EL (cell line): ENCODE data around the gene TCHH.
"Not testable (repeated sequence)": the region's sequence is repeated elsewhere in the genome, so short reads cannot be mapped to it uniquely, and the experiment has no call there.

Source experiments
- DNase-seq: peaks from one replicate; pipeline ENCODE4 v3.0.0-alpha.2; 2016

Gene TCHH

GRCh38 chr1:152115344-152115743 is at the start of gene TCHH:
Gene TCHH, minus strand, starts transcription at chr1:152115444. Its CDS starts 1,364 bp downstream, at chr1:152114080.
- no peak for DNase-seq

GRCh38 chr1:152164517-152165136 is 49.4 kb upstream of the TCHH start:
- DNase-seq: no peak

GRCh38 chr1:152162792-152163463 is 47.7 kb upstream of the TCHH start:
- DNase-seq: peak; percentile 93

- no peak for DNase-seq
Measured at GRCh38 chr1:152160576-152160975, 45.3 kb upstream of the TCHH start.

GRCh38 chr1:152159144-152159543 is 43.9 kb upstream of the TCHH start, which contains the start of gene RPTN:
Gene RPTN, minus strand, starts transcription at chr1:152159228. Its CDS starts 1,339 bp downstream, at chr1:152157889.
- DNase-seq: no peak

GRCh38 chr1:152153996-152154395 is 38.8 kb upstream of the TCHH start:
- no peak for DNase-seq

- DNase-seq: no peak
Measured at GRCh38 chr1:152151646-152152045, 36.4 kb upstream of the TCHH start.

- DNase-seq: peak; percentile 39
Measured at GRCh38 chr1:152148981-152149380, 33.7 kb upstream of the TCHH start.

- no peak for DNase-seq
Measured at GRCh38 chr1:152148051-152148450, 32.8 kb upstream of the TCHH start.

- DNase-seq: no peak
Measured at GRCh38 chr1:152145769-152146168, 30.5 kb upstream of the TCHH start.

GRCh38 chr1:152144674-152145183 is 29.5 kb upstream of the TCHH start:
- not testable (repeated sequence) for DNase-seq

- no peak for DNase-seq
Measured at GRCh38 chr1:152143150-152143887, 28.1 kb upstream of the TCHH start.

- DNase-seq: peak; percentile 73
Measured at GRCh38 chr1:152141971-152142584, 26.8 kb upstream of the TCHH start.

GRCh38 chr1:152137215-152137614 is 22.0 kb upstream of the TCHH start:
- DNase-seq: no peak

- DNase-seq: no peak
Measured at GRCh38 chr1:152130186-152130585, 14.9 kb upstream of the TCHH start.

- peak; percentile 13 for DNase-seq
Measured at GRCh38 chr1:152127673-152128072, 12.4 kb upstream of the TCHH start.

GRCh38 chr1:152125834-152126443 is 10.7 kb upstream of the TCHH start:
- DNase-seq: no peak

- no peak for DNase-seq
Measured at GRCh38 chr1:152118915-152119314, 3.7 kb upstream of the TCHH start.

GRCh38 chr1:152112885-152113432 is 2.3 kb downstream of the TCHH start:
- no peak for DNase-seq

- DNase-seq: peak; percentile 38
Measured at GRCh38 chr1:152112101-152112884, 3.0 kb downstream of the TCHH start.

- DNase-seq: peak; percentile 64
Measured at GRCh38 chr1:152111515-152111968, 3.7 kb downstream of the TCHH start.
